ENCODE results near the gene PTPRG.

DNA sequence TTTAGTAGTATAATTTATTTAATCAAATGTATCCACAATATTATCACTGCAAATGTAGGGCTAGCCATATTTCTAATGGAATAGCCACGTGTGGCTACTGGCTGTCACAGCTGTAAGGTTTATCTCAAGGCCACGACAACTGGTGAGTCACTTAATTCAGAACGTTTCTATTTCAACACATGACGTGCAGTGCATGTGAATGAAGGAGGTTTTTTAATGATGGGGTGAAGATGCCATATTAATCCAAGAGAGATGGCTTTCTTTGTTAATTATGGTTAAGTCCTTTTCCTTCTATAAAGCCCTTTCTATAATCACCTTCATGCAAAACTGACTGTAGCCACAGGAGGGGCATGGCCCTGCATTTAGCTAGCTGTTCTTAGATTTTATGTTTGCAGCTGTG is 600.0 kb downstream of the PTPRG start:
- TF ChIP-seq, protein P1, sequence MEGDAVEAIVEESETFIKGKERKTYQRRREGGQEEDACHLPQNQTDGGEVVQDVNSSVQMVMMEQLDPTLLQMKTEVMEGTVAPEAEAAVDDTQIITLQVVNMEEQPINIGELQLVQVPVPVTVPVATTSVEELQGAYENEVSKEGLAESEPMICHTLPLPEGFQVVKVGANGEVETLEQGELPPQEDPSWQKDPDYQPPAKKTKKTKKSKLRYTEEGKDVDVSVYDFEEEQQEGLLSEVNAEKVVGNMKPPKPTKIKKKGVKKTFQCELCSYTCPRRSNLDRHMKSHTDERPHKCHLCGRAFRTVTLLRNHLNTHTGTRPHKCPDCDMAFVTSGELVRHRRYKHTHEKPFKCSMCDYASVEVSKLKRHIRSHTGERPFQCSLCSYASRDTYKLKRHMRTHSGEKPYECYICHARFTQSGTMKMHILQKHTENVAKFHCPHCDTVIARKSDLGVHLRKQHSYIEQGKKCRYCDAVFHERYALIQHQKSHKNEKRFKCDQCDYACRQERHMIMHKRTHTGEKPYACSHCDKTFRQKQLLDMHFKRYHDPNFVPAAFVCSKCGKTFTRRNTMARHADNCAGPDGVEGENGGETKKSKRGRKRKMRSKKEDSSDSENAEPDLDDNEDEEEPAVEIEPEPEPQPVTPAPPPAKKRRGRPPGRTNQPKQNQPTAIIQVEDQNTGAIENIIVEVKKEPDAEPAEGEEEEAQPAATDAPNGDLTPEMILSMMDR (IDR thresholded peaks at IDR 0.05): peak in 1 of 3 experiments; percentile 5
- TF ChIP-seq POLR2A (IDR thresholded peaks at IDR 0.05; ENCODE audit: low read depth): no peak
- TF ChIP-seq EP300 (IDR thresholded peaks at IDR 0.05): no peak

Data from esophagus muscularis mucosa (tissue), 4 donors.